K562 (cell line): ENCODE measurements around the gene PTK6. TPM values are rescaled to one million over a fixed set of nuclear protein-coding genes. Genes with fewer than 3 reads are reported as not detected.
A peak's percentile ranks its signal among the peaks of the same experiment; 100 is the strongest.

Experiments
- MAZ ChIP-seq, 2 experiments: fragments of 450-650 bp in 1 of 2; sonication (generic) in 1 of 2; formaldehyde crosslinking; IDR thresholded peaks in 1 of 2; conservative IDR thresholded peaks in 1 of 2; 2 replicates each; pipeline versions ENCODE4 v1.4.0 to v1.5.0; 2020; ENCODE audit warnings: mild to moderate bottlenecking in 1 of 2, missing genetic modification reagents in 1 of 2
- polyA plus RNA-seq, 8 experiments: library from polyadenylated mRNA; depleted of rRNA in 4 of 8; stranded (reverse) in 5 of 8; unstranded in 3 of 8; fragments of >200 nt; fragmentation: Nextera tagmentation in 2 of 8; fragmentation: Illumina TruSeq in 1 of 8; extraction: Ambion mirVana in 2 of 8; extraction: Trizol in 1 of 8; gene quantifications; 2 replicates each; pipeline versions ENCODE4 v1.2.1 to v1.2.3, GENCODE V29; 2011 to 2014; ENCODE audit warnings: inconsistent platforms in 1 of 8, missing spikeins in 1 of 8
- total RNA-seq, 7 experiments: library from RNA; depleted of rRNA in 6 of 7; stranded (reverse); fragments of >200 nt in 6 of 7; fragmentation: Illumina TruSeq in 2 of 7; extraction: Trizol in 2 of 7; gene quantifications; 2 replicates each; pipeline versions ENCODE4 v1.2.1 to v1.2.3, GENCODE V29; 2011 to 2021; ENCODE audit warnings: low replicate concordance in 1 of 7
- TF ChIP-seq, protein P1 (sequence below), 2 experiments: fragments of 450-650 bp; IDR thresholded peaks; 2 replicates each; pipeline ENCODE4 v1.6.1; 2016; ENCODE audit warnings: mild to moderate bottlenecking in 2 of 2, borderline replicate concordance in 1 of 2, low read depth in 1 of 2, moderate library complexity in 1 of 2

PTK6 gene
- total and polyA plus RNA-seq, 9 of the 15 experiments (the other 6 are each of a cell fraction or from before 2014, with no cell fraction given): 0.07 TPM; not detected in 8

DNA sequence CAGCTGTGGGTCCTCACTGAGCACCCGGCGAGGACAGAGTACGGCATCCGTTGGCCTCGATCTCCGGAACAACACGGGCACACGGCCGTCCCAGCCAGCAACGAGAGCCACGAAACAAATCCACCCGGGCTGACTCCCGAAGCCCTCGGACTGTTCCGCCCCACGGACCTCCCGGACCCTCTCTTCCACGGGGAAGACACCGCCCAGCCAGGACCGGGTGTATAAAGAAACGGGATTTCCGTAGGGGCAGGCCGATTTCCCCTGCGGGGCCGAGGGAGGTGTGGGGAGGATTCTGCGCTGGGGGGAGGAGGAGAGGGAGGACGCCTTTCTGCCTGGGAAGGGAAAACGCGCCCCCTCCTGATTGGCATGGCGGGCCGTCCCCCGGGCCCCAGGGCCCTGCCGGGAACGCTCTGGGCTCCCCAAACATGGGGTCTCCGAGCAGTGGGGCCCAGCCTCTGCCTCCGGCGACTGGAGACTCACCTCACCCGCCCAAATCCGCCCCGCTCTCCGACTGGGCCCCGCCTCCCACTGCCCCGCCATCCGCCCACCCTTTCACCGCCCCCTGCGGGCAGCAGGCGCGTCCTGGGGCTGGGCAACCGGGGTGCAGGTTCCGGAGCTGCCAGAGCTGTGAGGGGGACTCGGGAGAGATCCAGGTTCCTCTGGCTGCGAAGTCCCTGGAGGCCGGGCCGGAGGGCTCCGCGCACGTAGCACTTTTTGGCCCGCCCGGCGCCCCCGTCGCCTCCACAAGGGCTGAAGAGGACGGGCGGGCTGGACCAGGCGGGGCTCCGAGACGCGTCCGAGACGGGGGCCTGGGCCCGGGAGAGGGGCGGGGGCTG, 17.3 kb downstream of the PTK6 start (continued):
- TF ChIP-seq MAZ (CRISPR knock-in tag; conservative IDR thresholded peaks at IDR 0.05 in 1 of 2, IDR thresholded peaks at IDR 0.05 in 1 of 2): peak; percentile 56 to 65; a peak in 3 of 4 replicates
- TF ChIP-seq, protein P1, sequence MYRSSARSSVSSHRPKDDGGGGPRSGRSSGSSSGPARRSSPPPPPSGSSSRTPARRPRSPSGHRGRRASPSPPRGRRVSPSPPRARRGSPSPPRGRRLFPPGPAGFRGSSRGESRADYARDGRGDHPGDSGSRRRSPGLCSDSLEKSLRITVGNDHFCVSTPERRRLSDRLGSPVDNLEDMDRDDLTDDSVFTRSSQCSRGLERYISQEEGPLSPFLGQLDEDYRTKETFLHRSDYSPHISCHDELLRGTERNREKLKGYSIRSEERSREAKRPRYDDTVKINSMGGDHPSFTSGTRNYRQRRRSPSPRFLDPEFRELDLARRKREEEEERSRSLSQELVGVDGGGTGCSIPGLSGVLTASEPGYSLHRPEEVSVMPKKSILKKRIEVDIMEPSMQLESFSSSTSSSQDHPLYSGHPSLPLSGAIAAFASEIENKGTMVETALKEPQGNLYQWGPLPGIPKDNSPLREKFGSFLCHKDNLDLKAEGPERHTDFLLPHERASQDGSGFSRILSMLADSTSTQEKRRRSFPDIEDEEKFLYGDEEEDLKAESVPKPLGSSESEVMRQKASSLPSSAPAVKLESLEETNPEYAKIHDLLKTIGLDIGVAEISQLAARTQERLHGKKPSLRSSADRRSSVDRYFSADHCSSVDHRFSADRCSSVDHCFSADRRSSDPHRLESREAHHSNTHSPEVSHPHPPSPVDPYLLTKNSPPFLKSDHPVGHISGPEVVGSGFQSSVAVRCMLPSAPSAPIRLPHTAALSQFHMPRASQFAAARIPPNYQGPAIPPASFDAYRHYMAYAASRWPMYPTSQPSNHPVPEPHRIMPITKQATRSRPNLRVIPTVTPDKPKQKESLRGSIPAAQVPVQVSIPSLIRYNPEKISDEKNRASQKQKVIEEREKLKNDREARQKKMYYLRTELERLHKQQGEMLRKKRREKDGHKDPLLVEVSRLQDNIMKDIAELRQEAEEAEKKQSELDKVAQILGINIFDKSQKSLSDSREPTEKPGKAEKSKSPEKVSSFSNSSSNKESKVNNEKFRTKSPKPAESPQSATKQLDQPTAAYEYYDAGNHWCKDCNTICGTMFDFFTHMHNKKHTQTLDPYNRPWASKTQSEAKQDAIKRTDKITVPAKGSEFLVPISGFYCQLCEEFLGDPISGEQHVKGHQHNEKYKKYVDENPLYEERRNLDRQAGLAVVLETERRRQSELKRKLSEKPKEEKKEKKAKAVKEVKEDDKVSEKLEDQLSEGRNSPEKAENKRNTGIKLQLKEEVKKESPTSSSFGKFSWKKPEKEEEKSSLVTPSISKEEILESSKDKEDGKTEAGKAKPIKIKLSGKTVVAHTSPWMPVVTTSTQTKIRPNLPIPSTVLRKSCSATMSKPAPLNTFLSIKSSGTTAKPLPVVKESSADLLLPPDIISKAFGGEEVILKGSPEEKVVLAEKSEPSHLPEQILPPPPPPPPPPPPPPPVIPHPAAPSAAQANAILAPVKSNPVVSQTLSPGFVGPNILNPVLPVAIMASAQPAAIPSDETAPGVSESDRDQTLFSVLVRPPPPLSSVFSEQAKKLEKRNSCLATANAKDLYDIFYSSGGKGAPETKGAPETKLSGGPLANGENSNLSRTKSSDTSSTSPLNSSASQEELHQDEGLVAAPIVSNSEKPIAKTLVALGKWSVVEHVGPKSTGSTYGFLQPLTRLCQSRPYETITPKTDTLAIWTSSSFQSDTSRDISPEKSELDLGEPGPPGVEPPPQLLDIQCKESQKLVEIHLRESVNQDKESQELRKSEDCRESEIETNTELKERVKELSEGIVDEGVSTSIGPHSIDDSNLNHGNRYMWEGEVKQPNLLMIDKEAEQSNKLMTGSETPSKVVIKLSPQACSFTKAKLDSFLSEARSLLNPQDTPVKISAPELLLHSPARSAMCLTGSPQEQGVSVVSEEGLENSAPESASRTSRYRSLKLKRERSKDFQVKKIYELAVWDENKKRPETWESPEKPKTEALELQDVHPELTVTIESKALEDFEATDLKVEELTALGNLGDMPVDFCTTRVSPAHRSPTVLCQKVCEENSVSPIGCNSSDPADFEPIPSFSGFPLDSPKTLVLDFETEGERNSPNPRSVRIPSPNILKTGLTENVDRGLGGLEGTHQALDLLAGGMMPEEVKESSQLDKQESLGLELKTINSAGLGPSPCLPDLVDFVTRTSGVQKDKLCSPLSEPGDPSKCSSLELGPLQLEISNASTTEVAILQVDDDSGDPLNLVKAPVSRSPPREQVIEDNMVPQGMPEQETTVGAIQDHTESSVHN (IDR thresholded peaks at IDR 0.05; ENCODE audit: borderline replicate concordance in 1 of 2, low read depth in 1 of 2): no peak
